H9 (cell line): Measurements from ENCODE around the gene BCL11B. TPM values are rescaled to one million over a fixed set of nuclear protein-coding genes. Genes with fewer than 3 reads are reported as not detected.

Source experiments
- DNase-seq: peaks from one replicate; pipeline ENCODE4 v3.0.0-alpha.2; 2017
- H2AFZ ChIP-seq: one replicate; pipeline ENCODE4 v1.6.1; 2013; ENCODE audit warnings: mild to moderate bottlenecking, low read length, control low read depth, moderate library complexity
- H2AK5ac ChIP-seq: 2 replicates; pipeline ENCODE4 v1.6.1; 2013; ENCODE audit warnings: low read length, control low read depth, mixed read lengths; ENCODE audit not compliant: insufficient read length
- H2BK120ac ChIP-seq: one replicate; pipeline ENCODE4 v1.6.1; 2013; ENCODE audit warnings: low read depth, mild to moderate bottlenecking, low read length, control low read depth, inconsistent platforms; ENCODE audit not compliant: poor library complexity, severe bottlenecking
- H2BK12ac ChIP-seq: 2 replicates; pipeline ENCODE4 v1.6.1; 2013; ENCODE audit warnings: low read length, control low read depth, mixed read lengths, low read depth; ENCODE audit not compliant: insufficient read length
- H2BK15ac ChIP-seq: 2 replicates; pipeline ENCODE4 v1.6.1; 2013; ENCODE audit warnings: low read depth, low read length, control low read depth
- H2BK20ac ChIP-seq: one replicate; pipeline ENCODE4 v1.6.1; 2013; ENCODE audit warnings: low read depth, mild to moderate bottlenecking, low read length, control low read depth, inconsistent platforms; ENCODE audit not compliant: poor library complexity, severe bottlenecking
- H2BK5ac ChIP-seq: 2 replicates; pipeline ENCODE4 v1.6.1; 2013; ENCODE audit warnings: low read length, control low read depth, mixed read lengths; ENCODE audit not compliant: insufficient read length
- H3K14ac ChIP-seq: 2 replicates; pipeline ENCODE4 v1.6.1; 2013; ENCODE audit warnings: low read length, control low read depth; ENCODE audit not compliant: insufficient read depth
- H3K18ac ChIP-seq: 2 replicates; pipeline ENCODE4 v1.6.1; 2013; ENCODE audit warnings: low read depth, mild to moderate bottlenecking, mixed read lengths, low read length, control low read depth; ENCODE audit not compliant: insufficient read length
- H3K23ac ChIP-seq: 2 replicates; pipeline ENCODE4 v1.6.1; 2013; ENCODE audit warnings: low read length, control low read depth, mixed read lengths, low read depth; ENCODE audit not compliant: insufficient read length
- H3K23me2 ChIP-seq: 2 replicates; pipeline ENCODE4 v1.6.1; 2013; ENCODE audit warnings: low read depth, mild to moderate bottlenecking, mixed read lengths, low read length, control low read depth; ENCODE audit not compliant: insufficient read length, poor library complexity, severe bottlenecking
- H3K27ac ChIP-seq: 2 replicates; pipeline ENCODE4 v1.5.1; 2013; ENCODE audit warnings: low read length, control low read depth, mixed read lengths, low read depth; ENCODE audit not compliant: insufficient read length
- H3K27me3 ChIP-seq: 2 replicates; pipeline ENCODE4 v1.6.1; 2013; ENCODE audit warnings: low read length, control low read depth, inconsistent platforms; ENCODE audit not compliant: insufficient read depth
- H3K4ac ChIP-seq: 2 replicates; pipeline ENCODE4 v1.6.1; 2013; ENCODE audit warnings: low read depth, mild to moderate bottlenecking, control low read depth, inconsistent platforms, low read length, moderate library complexity
- H3K4me1 ChIP-seq: 2 replicates; pipeline ENCODE4 v1.6.1; 2013; ENCODE audit warnings: low read length, control low read depth, inconsistent platforms; ENCODE audit not compliant: insufficient read depth
- H3K4me2 ChIP-seq: 2 replicates; pipeline ENCODE4 v1.6.1; 2013; ENCODE audit warnings: low read length, control low read depth, mixed read lengths; ENCODE audit not compliant: insufficient read length, insufficient read depth
- H3K56ac ChIP-seq: 2 replicates; pipeline ENCODE4 v1.6.1; 2013; ENCODE audit warnings: low read depth, mild to moderate bottlenecking, mixed read lengths, low read length, control low read depth; ENCODE audit not compliant: insufficient read length
- H3K79me1 ChIP-seq: 2 replicates; pipeline ENCODE4 v1.6.1; 2013; ENCODE audit warnings: low read depth, mild to moderate bottlenecking, moderate library complexity, low read length, control low read depth, inconsistent platforms; ENCODE audit not compliant: insufficient read depth, poor library complexity, severe bottlenecking
- H3K79me2 ChIP-seq: 2 replicates; pipeline ENCODE4 v1.6.1; 2013; ENCODE audit warnings: low read length, control low read depth, inconsistent platforms; ENCODE audit not compliant: insufficient read depth
- H3K9ac ChIP-seq: 2 replicates; pipeline ENCODE4 v1.6.1; 2013; ENCODE audit warnings: low read length, control low read depth, mixed read lengths; ENCODE audit not compliant: insufficient read length; ENCODE audit errors: extremely low read depth
- H3K9me3 ChIP-seq: one replicate; pipeline ENCODE4 v1.6.1; 2013; ENCODE audit warnings: low read depth, low read length, inconsistent platforms; ENCODE audit not compliant: control insufficient read depth
- H3T11ph ChIP-seq: one replicate; pipeline ENCODE4 v1.6.1; 2013; ENCODE audit warnings: mild to moderate bottlenecking, low read length, control low read depth, inconsistent platforms
- H4K20me1 ChIP-seq: one replicate; pipeline ENCODE4 v1.6.1; 2013; ENCODE audit not compliant: control insufficient read depth, insufficient read length, insufficient read depth
- H4K5ac ChIP-seq: 2 replicates; pipeline ENCODE4 v1.6.1; 2013; ENCODE audit warnings: low read depth, mild to moderate bottlenecking, mixed read lengths, low read length, control low read depth; ENCODE audit not compliant: insufficient read length
- H4K8ac ChIP-seq: replicated peaks from 2 replicates; pipeline ENCODE4 v1.6.1; 2013; ENCODE audit warnings: low read length, control low read depth, mixed read lengths, low read depth; ENCODE audit not compliant: insufficient read length
- H4K91ac ChIP-seq: 2 replicates; pipeline ENCODE4 v1.6.1; 2013; ENCODE audit warnings: low read depth, mild to moderate bottlenecking, moderate library complexity, mixed read lengths, low read length, control low read depth; ENCODE audit not compliant: insufficient read length
- H3K27ac Mint-ChIP-seq, 3 experiments: 2 replicates in 2 of 3; 3 replicates in 1 of 3; pipeline ENCODE4 v1.8.0; 2020 to 2021; ENCODE audit warnings: mixed read lengths in 3 of 3, mild to moderate bottlenecking in 1 of 3, moderate library complexity in 1 of 3
- H3K27me3 Mint-ChIP-seq: 2 replicates; pipeline ENCODE4 v1.8.0; 2021; ENCODE audit warnings: low read depth, mild to moderate bottlenecking, moderate library complexity, mixed read lengths
- H3K36me3 Mint-ChIP-seq, 3 experiments: 2 replicates in 2 of 3; 3 replicates in 1 of 3; pipeline ENCODE4 v1.8.0; 2020 to 2021; ENCODE audit warnings: low read depth in 3 of 3, mixed read lengths in 3 of 3; ENCODE audit not compliant: insufficient read depth in 1 of 3
- H3K4me1 Mint-ChIP-seq, 2 experiments: 2 replicates each; pipeline ENCODE4 v1.8.0; 2020; ENCODE audit warnings: mixed read lengths in 2 of 2
- H3K4me3 Mint-ChIP-seq, 2 experiments: 2 replicates in 1 of 2; 3 replicates in 1 of 2; pipeline ENCODE4 v1.8.0; 2020 to 2021; ENCODE audit warnings: mild to moderate bottlenecking in 2 of 2, mixed read lengths in 2 of 2, moderate library complexity in 1 of 2
- H3K9me3 Mint-ChIP-seq, 2 experiments: 2 replicates in 1 of 2; 3 replicates in 1 of 2; pipeline ENCODE4 v1.8.0; 2020; ENCODE audit warnings: mild to moderate bottlenecking in 2 of 2, mixed read lengths in 2 of 2, moderate library complexity in 1 of 2
- CTCF ChIP-seq: fragments of 200-600 bp; sonication (generic); conservative IDR thresholded peaks from 3 replicates; pipeline ENCODE4 v1.8.0; 2021; ENCODE audit warnings: antibody characterized with exemption, mild to moderate bottlenecking
- WGBS: extraction: QIAGEN DNeasy Blood & Tissue Kit; methylation state at CpG from one replicate; pipeline ENCODE4 v1.1.7; 2013; ENCODE audit warnings: missing lambda C conversion rate, low lambda C conversion rate, mixed read lengths; ENCODE audit not compliant: insufficient read length; ENCODE audit errors: extremely low coverage; 5-methylcytosine and 5-hydroxymethylcytosine counted together
- total RNA-seq: library from RNA; stranded (reverse); gene quantifications from 2 replicates; pipeline ENCODE4 v1.2.1, GENCODE V29; 2021

Gene BCL11B
- total RNA-seq, 1 experiment from 2014 or later = 4.9 TPM

- Histone ChIP-seq H2BK15ac (no peak overlapping the region), H3K79me2 (no peaks in the 10 kb centered on the region; the same call in 1 of the 2 replicates), H4K8ac (no peak overlapping the region), H3K9me3 (no peaks in the 10 kb centered on the region), H3K4me2 (peak overlapping the region; percentile 98), H4K91ac (no peak overlapping the region), H3K23me2 (peaks cover 33% of the 10 kb centered on the region), H3K4me1 (0 out of 2 replicates have a peak, but pooled peaks cover 5% of the 10 kb centered on the region), H4K5ac (no peak overlapping the region), H3K27me3 (no peaks in the 10 kb centered on the region), H3K27ac (no peak overlapping the region), H3K18ac (no peak overlapping the region), H3K4ac (no peak overlapping the region), H2BK5ac (no peak overlapping the region), H3K14ac (0 out of 2 replicates have a peak overlapping the region, but pooled peaks have one; percentile 52), H2AFZ (no peak overlapping the region), H3T11ph (no peak overlapping the region), H2AK5ac (no peak overlapping the region), H2BK120ac (no peak overlapping the region), H3K56ac (no peak overlapping the region), H3K23ac (no peak overlapping the region), H3K79me1 (no peaks in the 10 kb centered on the region), H4K20me1 (no peaks in the 10 kb centered on the region), H3K9ac (no peak overlapping the region), H2BK12ac (no peak overlapping the region), H2BK20ac (no peak overlapping the region)
- Mint-ChIP-seq H3K9me3 (peaks cover 0 to 4% of the 10 kb centered on the region in 2 experiments; a peak in 1 of 5 replicates), H3K27me3 (peaks cover 37% of the 10 kb centered on the region), H3K4me1 (peaks cover 38 to 64% of the 10 kb centered on the region in 2 experiments), H3K36me3 (no peaks in the 10 kb centered on the region), H3K27ac (0 out of 7 replicates have a peak overlapping the region, but pooled peaks of 1 of the 3 experiments have one; percentile 27), H3K4me3 (peak overlapping the region; percentile 80 to 84)
- no peak for DNase-seq
- WGBS = no CpG with 5 or more reads among the region's 32 CpGs
- no peak for TF ChIP-seq CTCF
Measured at GRCh38 chr14:99271221-99271941, 616 bp downstream of the BCL11B start.
